K562 (cell line): ENCODE results near the gene MRGPRF.
A peak's percentile ranks its signal among the peaks of the same experiment; 100 is the strongest.

Experiments used
- L3MBTL2 ChIP-seq: fragments of 450-650 bp; IDR thresholded peaks from 2 replicates; pipeline ENCODE4 v1.6.1; 2016; ENCODE audit warnings: mild to moderate bottlenecking, moderate library complexity
- NFXL1 ChIP-seq: fragments of 450-650 bp; formaldehyde crosslinking; IDR thresholded peaks from 2 replicates; pipeline ENCODE4 v1.4.0; 2021; ENCODE audit warnings: mild to moderate bottlenecking
- NFYB ChIP-seq: IDR thresholded peaks from 2 replicates; pipeline ENCODE4 v1.6.1; 2011; ENCODE audit warnings: mild to moderate bottlenecking, moderate library complexity; ENCODE audit not compliant: insufficient read length; ENCODE audit errors: extremely low read depth
- NRF1 ChIP-seq, 2 experiments: fragments of 450-650 bp; IDR thresholded peaks in 1 of 2; conservative IDR thresholded peaks in 1 of 2; 2 replicates each; pipeline ENCODE4 v1.6.1; 2014; ENCODE audit warnings: mild to moderate bottlenecking in 2 of 2
- TARDBP ChIP-seq: fragments of 450-650 bp; IDR thresholded peaks from 2 replicates; pipeline ENCODE4 v1.6.1; 2016
- TEAD4 ChIP-seq, 2 experiments: sonication (generic) in 1 of 2; formaldehyde crosslinking in 1 of 2; IDR thresholded peaks; 2 replicates each; pipeline versions ENCODE4 v1.6.1 to v1.8.0; 2012 to 2022; ENCODE audit warnings: borderline replicate concordance in 1 of 2, inconsistent platforms in 1 of 2, low read length in 1 of 2, mild to moderate bottlenecking in 1 of 2, missing genetic modification reagents in 1 of 2
- ZNF445 ChIP-seq: fragments of 250-450 bp; sonication (Bioruptor Pico); IDR thresholded peaks from 2 replicates; pipeline ENCODE4 v1.4.0; 2020; ENCODE audit warnings: low read depth, mild to moderate bottlenecking, moderate library complexity
- TF ChIP-seq, protein P1 (sequence below), 2 experiments: fragments of 450-650 bp in 1 of 2; sonication (generic) in 1 of 2; formaldehyde crosslinking in 1 of 2; IDR thresholded peaks in 1 of 2; conservative IDR thresholded peaks in 1 of 2; 2 replicates each; pipeline versions ENCODE4 v1.6.1 to v1.8.1; 2016 to 2023; ENCODE audit warnings: mild to moderate bottlenecking in 2 of 2, moderate library complexity in 2 of 2, inconsistent platforms in 1 of 2, missing genetic modification reagents in 1 of 2
- TF ChIP-seq, protein P2 (sequence below): sonication (generic); formaldehyde crosslinking; IDR thresholded peaks from 2 replicates; pipeline ENCODE4 v1.9.0; 2022; ENCODE audit warnings: mild to moderate bottlenecking, missing genetic modification reagents
- TF ChIP-seq, protein P3 (sequence below), 3 experiments: IDR thresholded peaks in 2 of 3; conservative IDR thresholded peaks in 1 of 3; 2 replicates each; pipeline ENCODE4 v1.5.1; 2011 to 2012; ENCODE audit warnings: low read length in 3 of 3, mild to moderate bottlenecking in 3 of 3, control low read depth in 2 of 3, improper control_type of control experiment in 1 of 3, inconsistent platforms in 1 of 3, low read depth in 1 of 3, mixed read lengths in 1 of 3, moderate library complexity in 1 of 3; ENCODE audit not compliant: insufficient read depth in 2 of 3
- TF ChIP-seq, protein P4 (sequence below): fragments of 450-650 bp; IDR thresholded peaks from 2 replicates; pipeline ENCODE4 v1.6.1; 2016; ENCODE audit warnings: mild to moderate bottlenecking, moderate library complexity

DNA sequence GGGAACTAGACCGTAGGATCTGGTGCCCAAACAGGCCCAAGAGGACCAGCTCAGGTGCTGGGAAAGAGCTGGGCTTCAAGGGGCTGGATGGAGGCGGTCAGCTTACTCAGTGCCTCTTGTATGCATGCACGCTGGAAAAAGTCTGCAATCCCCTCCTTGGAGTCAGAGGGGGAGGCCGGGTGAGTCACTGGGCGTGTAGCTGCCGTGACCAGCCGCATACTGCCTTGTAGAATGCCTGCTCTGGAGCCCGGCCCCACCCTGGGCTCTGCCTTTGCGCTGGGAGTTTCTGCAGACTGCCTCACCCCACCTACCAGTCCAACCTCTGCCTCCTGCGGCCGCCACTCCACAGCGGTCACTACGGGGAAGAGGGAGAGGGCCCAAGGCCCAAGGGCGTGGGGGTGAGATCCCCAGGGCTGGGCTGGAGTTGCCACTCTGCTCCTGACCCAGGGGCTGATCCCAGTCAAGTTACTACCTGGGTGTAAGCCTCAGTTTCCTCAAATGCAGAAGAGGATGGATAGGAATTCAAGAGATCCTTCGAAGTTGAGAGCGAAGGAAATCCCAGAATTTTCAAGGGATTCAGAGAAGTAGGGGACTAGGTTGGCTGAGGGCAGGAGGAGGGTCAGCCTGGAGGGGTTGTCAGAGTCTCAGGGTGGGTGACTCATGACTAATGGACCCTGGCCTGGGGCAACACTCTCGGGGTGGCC, 4.2 kb downstream of the MRGPRF start:
- TF ChIP-seq, protein P1, sequence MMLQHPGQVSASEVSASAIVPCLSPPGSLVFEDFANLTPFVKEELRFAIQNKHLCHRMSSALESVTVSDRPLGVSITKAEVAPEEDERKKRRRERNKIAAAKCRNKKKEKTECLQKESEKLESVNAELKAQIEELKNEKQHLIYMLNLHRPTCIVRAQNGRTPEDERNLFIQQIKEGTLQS (IDR thresholded peaks at IDR 0.05): peak; percentile 52
- TF ChIP-seq, protein P1 (CRISPR knock-in tag; conservative IDR thresholded peaks at IDR 0.05): no peak
- no peak for TF ChIP-seq TARDBP
- TF ChIP-seq, protein P2, sequence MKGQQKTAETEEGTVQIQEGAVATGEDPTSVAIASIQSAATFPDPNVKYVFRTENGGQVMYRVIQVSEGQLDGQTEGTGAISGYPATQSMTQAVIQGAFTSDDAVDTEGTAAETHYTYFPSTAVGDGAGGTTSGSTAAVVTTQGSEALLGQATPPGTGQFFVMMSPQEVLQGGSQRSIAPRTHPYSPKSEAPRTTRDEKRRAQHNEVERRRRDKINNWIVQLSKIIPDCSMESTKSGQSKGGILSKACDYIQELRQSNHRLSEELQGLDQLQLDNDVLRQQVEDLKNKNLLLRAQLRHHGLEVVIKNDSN (CRISPR knock-in tag): no peak
- no peak for TF ChIP-seq NFYB
- no peak for TF ChIP-seq ZNF445 (CRISPR knock-in tag)
- no peak for TF ChIP-seq NFXL1 (CRISPR knock-in tag)
- no peak for TF ChIP-seq TEAD4 (IDR thresholded peaks at IDR 0.05; ENCODE audit: low read length)
- no peak for TF ChIP-seq TEAD4 (CRISPR knock-in tag; IDR thresholded peaks at IDR 0.05; ENCODE audit: borderline replicate concordance)
- no peak for TF ChIP-seq L3MBTL2
- TF ChIP-seq NRF1 (conservative IDR thresholded peaks at IDR 0.05 in 1 of 2, IDR thresholded peaks at IDR 0.05 in 1 of 2): no peak
- TF ChIP-seq, protein P3, sequence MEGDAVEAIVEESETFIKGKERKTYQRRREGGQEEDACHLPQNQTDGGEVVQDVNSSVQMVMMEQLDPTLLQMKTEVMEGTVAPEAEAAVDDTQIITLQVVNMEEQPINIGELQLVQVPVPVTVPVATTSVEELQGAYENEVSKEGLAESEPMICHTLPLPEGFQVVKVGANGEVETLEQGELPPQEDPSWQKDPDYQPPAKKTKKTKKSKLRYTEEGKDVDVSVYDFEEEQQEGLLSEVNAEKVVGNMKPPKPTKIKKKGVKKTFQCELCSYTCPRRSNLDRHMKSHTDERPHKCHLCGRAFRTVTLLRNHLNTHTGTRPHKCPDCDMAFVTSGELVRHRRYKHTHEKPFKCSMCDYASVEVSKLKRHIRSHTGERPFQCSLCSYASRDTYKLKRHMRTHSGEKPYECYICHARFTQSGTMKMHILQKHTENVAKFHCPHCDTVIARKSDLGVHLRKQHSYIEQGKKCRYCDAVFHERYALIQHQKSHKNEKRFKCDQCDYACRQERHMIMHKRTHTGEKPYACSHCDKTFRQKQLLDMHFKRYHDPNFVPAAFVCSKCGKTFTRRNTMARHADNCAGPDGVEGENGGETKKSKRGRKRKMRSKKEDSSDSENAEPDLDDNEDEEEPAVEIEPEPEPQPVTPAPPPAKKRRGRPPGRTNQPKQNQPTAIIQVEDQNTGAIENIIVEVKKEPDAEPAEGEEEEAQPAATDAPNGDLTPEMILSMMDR (IDR thresholded peaks at IDR 0.05 in 2 of 3, conservative IDR thresholded peaks at IDR 0.05 in 1 of 3; ENCODE audit: insufficient read depth in 2 of 3, low read depth in 1 of 3, low read length in 3 of 3): no peak
- TF ChIP-seq, protein P4, sequence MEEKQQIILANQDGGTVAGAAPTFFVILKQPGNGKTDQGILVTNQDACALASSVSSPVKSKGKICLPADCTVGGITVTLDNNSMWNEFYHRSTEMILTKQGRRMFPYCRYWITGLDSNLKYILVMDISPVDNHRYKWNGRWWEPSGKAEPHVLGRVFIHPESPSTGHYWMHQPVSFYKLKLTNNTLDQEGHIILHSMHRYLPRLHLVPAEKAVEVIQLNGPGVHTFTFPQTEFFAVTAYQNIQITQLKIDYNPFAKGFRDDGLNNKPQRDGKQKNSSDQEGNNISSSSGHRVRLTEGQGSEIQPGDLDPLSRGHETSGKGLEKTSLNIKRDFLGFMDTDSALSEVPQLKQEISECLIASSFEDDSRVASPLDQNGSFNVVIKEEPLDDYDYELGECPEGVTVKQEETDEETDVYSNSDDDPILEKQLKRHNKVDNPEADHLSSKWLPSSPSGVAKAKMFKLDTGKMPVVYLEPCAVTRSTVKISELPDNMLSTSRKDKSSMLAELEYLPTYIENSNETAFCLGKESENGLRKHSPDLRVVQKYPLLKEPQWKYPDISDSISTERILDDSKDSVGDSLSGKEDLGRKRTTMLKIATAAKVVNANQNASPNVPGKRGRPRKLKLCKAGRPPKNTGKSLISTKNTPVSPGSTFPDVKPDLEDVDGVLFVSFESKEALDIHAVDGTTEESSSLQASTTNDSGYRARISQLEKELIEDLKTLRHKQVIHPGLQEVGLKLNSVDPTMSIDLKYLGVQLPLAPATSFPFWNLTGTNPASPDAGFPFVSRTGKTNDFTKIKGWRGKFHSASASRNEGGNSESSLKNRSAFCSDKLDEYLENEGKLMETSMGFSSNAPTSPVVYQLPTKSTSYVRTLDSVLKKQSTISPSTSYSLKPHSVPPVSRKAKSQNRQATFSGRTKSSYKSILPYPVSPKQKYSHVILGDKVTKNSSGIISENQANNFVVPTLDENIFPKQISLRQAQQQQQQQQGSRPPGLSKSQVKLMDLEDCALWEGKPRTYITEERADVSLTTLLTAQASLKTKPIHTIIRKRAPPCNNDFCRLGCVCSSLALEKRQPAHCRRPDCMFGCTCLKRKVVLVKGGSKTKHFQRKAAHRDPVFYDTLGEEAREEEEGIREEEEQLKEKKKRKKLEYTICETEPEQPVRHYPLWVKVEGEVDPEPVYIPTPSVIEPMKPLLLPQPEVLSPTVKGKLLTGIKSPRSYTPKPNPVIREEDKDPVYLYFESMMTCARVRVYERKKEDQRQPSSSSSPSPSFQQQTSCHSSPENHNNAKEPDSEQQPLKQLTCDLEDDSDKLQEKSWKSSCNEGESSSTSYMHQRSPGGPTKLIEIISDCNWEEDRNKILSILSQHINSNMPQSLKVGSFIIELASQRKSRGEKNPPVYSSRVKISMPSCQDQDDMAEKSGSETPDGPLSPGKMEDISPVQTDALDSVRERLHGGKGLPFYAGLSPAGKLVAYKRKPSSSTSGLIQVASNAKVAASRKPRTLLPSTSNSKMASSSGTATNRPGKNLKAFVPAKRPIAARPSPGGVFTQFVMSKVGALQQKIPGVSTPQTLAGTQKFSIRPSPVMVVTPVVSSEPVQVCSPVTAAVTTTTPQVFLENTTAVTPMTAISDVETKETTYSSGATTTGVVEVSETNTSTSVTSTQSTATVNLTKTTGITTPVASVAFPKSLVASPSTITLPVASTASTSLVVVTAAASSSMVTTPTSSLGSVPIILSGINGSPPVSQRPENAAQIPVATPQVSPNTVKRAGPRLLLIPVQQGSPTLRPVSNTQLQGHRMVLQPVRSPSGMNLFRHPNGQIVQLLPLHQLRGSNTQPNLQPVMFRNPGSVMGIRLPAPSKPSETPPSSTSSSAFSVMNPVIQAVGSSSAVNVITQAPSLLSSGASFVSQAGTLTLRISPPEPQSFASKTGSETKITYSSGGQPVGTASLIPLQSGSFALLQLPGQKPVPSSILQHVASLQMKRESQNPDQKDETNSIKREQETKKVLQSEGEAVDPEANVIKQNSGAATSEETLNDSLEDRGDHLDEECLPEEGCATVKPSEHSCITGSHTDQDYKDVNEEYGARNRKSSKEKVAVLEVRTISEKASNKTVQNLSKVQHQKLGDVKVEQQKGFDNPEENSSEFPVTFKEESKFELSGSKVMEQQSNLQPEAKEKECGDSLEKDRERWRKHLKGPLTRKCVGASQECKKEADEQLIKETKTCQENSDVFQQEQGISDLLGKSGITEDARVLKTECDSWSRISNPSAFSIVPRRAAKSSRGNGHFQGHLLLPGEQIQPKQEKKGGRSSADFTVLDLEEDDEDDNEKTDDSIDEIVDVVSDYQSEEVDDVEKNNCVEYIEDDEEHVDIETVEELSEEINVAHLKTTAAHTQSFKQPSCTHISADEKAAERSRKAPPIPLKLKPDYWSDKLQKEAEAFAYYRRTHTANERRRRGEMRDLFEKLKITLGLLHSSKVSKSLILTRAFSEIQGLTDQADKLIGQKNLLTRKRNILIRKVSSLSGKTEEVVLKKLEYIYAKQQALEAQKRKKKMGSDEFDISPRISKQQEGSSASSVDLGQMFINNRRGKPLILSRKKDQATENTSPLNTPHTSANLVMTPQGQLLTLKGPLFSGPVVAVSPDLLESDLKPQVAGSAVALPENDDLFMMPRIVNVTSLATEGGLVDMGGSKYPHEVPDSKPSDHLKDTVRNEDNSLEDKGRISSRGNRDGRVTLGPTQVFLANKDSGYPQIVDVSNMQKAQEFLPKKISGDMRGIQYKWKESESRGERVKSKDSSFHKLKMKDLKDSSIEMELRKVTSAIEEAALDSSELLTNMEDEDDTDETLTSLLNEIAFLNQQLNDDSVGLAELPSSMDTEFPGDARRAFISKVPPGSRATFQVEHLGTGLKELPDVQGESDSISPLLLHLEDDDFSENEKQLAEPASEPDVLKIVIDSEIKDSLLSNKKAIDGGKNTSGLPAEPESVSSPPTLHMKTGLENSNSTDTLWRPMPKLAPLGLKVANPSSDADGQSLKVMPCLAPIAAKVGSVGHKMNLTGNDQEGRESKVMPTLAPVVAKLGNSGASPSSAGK: no peak
